Gastroesophageal sphincter (tissue), 3 donors: ENCODE measurements around the gene ARRB1.

Source experiments
- EP300 ChIP-seq: sonication (generic); formaldehyde crosslinking; IDR thresholded peaks from one replicate; pipeline ENCODE4 v1.6.1; 2017; ENCODE audit warnings: antibody characterized with exemption, mild to moderate bottlenecking
- POLR2A ChIP-seq, 2 donors: fragments of 450-650 bp; IDR thresholded peaks; one replicate each; pipeline ENCODE4 v1.6.1; 2017; ENCODE audit warnings: antibody characterized with exemption in 2 of 2, mild to moderate bottlenecking in 2 of 2, moderate library complexity in 1 of 2
- POLR2AphosphoS5 ChIP-seq: sonication (generic); formaldehyde crosslinking; IDR thresholded peaks from one replicate; pipeline ENCODE4 v1.6.1; 2017; ENCODE audit warnings: antibody characterized with exemption
- TF ChIP-seq, protein P1 (sequence below), 4 experiments: fragments of 200-600 bp in 2 of 4; fragments of 450-650 bp in 2 of 4; sonication (generic) in 1 of 4; IDR thresholded peaks; one replicate each; pipeline ENCODE4 v1.5.1; 2017 to 2019; ENCODE audit warnings: antibody characterized with exemption in 4 of 4, mild to moderate bottlenecking in 2 of 4, moderate library complexity in 2 of 4

DNA sequence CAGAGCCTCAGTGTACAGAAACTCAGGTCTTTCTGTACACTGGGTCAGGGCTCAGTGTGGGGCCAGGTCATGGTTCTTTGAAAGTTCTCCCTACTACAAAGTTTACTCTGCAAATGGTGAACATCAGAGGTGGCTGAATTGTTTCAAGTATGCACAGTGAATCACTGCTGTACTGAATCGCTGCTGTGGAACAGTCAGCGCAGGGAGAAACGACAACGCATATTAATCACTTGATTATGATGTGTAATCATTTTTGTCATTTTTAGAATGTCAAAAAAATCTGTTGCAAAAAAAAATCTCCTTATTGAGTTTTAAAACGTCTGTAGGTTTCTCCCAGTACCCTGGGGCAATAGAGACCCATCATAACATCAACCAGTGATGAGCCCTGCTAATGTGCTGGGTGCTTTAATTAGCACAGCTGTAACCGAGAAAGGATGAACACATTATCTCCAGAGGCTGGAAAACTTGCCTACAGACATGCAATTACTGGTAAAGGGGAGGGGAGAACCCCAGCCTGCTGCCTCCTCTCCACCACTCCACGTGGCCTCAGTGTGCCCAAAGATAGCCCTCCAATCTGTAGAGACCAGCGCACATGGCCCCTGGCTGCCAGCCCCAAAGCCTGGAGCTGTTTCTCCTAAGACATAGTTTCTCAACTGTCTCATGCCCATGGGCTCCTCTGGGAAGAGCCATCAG lies 12.8 kb downstream of the ARRB1 start:
- TF ChIP-seq POLR2A (IDR thresholded peaks at IDR 0.05) (no peak), POLR2AphosphoS5 (peak; percentile 52), EP300 (no peak)
- TF ChIP-seq, protein P1, sequence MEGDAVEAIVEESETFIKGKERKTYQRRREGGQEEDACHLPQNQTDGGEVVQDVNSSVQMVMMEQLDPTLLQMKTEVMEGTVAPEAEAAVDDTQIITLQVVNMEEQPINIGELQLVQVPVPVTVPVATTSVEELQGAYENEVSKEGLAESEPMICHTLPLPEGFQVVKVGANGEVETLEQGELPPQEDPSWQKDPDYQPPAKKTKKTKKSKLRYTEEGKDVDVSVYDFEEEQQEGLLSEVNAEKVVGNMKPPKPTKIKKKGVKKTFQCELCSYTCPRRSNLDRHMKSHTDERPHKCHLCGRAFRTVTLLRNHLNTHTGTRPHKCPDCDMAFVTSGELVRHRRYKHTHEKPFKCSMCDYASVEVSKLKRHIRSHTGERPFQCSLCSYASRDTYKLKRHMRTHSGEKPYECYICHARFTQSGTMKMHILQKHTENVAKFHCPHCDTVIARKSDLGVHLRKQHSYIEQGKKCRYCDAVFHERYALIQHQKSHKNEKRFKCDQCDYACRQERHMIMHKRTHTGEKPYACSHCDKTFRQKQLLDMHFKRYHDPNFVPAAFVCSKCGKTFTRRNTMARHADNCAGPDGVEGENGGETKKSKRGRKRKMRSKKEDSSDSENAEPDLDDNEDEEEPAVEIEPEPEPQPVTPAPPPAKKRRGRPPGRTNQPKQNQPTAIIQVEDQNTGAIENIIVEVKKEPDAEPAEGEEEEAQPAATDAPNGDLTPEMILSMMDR (IDR thresholded peaks at IDR 0.05) = no peak
